ENCODE data around the gene BEAN1. TPM values are rescaled to one million over a fixed set of nuclear protein-coding genes. Genes with fewer than 3 reads are reported as not detected.

Gene BEAN1
- total RNA-seq, 2 donors from 2014 or later: not detected

GRCh38 chr16:66405057-66405783 lies 21.9 kb upstream of the BEAN1 start:
- Mint-ChIP-seq H3K9me3 (no peaks in the 10 kb centered on the region), H3K27ac (no peak overlapping the region), H3K4me1 (peaks cover 16% of the 10 kb centered on the region), H3K36me3 (ENCODE audit: low read depth) (no peaks in the 10 kb centered on the region), H3K4me3 (no peak overlapping the region), H3K27me3 (peaks cover 10% of the 10 kb centered on the region)
- ATAC-seq (replicated peaks): no peak

- Mint-ChIP-seq H3K4me1 (peaks cover 16% of the 10 kb centered on the region), H3K4me3 (peak overlapping the region; percentile 83), H3K27ac (peak overlapping the region; percentile 52), H3K36me3 (ENCODE audit: low read depth) (peaks cover 4% of the 10 kb centered on the region), H3K9me3 (no peaks in the 10 kb centered on the region), H3K27me3 (peaks cover 10% of the 10 kb centered on the region)
- ATAC-seq (replicated peaks): peak; percentile 78
These were observed 20.4 kb upstream of the BEAN1 start for GRCh38 chr16:66406534-66407221.

DNA sequence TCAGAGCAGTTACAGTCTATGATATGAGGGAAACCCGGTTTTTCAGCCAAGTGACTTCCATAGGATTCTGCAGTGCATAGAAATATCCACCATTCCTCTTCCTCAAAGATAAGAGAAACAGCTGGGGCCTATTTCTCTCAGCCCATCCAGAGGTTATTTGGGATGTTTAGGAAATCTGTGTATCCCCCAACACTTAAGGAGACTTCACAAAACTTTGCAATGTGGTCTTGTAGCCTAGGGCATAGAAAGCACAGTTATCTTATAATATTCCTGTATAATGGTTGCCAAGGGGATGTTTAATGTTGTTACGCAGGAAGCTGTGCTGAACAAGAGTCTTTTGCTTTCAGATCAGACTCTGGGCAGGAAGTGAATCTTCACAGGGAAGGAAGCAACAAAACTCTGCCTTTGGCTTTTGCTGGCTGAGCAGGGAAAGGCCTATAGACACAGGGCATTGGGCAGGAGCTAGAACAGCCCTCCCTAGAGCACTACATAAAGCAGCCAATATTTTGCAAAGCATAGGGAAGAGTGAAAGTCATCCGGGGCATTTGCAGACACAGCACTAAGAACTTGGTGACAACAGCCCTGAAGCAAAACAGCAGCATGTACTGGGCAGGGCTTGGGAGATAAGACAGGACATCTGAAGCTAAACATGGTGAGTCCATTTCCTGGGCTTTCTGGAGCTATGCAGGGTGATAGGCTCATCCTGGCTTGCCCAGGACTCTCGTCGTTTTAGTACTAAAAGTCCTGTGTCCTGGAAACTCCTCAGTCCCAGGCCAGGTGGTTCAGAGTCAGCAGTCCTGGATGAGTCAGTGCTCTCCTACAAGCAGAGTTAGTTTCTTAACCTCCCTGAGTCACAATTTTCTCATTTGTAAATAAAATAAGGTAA lies 18.7 kb upstream of the BEAN1 start:
- ATAC-seq (replicated peaks): peak; percentile 85
- peak overlapping the region; percentile 83 for H3K4me3 Mint-ChIP-seq
- peaks cover 4% of the 10 kb centered on the region for H3K36me3 Mint-ChIP-seq (ENCODE audit: low read depth)
- H3K27me3 Mint-ChIP-seq: peaks cover 10% of the 10 kb centered on the region
- H3K27ac Mint-ChIP-seq: peak overlapping the region; percentile 52
- peaks cover 16% of the 10 kb centered on the region for H3K4me1 Mint-ChIP-seq
- no peaks in the 10 kb centered on the region for H3K9me3 Mint-ChIP-seq

- H3K36me3 Mint-ChIP-seq (ENCODE audit: low read depth): peaks cover 4% of the 10 kb centered on the region
- H3K4me3 Mint-ChIP-seq: peak overlapping the region; percentile 83
- peaks cover 6% of the 10 kb centered on the region for H3K27me3 Mint-ChIP-seq
- peak overlapping the region; percentile 52 for H3K27ac Mint-ChIP-seq
- no peak for ATAC-seq (replicated peaks)
- peaks cover 16% of the 10 kb centered on the region for H3K4me1 Mint-ChIP-seq
- H3K9me3 Mint-ChIP-seq: no peaks in the 10 kb centered on the region
These were observed 17.9 kb upstream of the BEAN1 start for GRCh38 chr16:66409156-66409555.

DNA sequence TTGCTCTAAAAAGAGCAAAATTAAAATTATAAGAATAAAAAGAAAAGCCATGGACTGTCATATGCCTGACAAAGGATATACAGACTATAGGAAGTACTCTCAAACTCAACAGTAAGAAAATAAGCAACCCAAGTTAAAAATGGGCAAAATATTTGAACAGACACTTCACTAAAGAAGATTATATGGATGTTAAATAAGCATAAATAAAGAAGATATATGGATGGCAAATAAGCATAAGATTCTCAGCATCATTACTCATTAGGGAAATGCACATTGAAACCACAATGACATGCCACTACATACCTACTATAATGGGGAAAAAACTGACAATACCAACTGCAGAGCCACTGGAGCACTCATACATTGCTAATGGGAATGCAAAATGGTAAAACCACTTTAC lies 14.9 kb upstream of the BEAN1 start:
- H3K27me3 Mint-ChIP-seq: no peaks in the 10 kb centered on the region
- H3K9me3 Mint-ChIP-seq: no peaks in the 10 kb centered on the region
- no peak overlapping the region for H3K27ac Mint-ChIP-seq
- ATAC-seq (replicated peaks): no peak
- H3K36me3 Mint-ChIP-seq (ENCODE audit: low read depth): peaks cover 4% of the 10 kb centered on the region
- H3K4me3 Mint-ChIP-seq: no peak overlapping the region
- peaks cover 16% of the 10 kb centered on the region for H3K4me1 Mint-ChIP-seq

DNA sequence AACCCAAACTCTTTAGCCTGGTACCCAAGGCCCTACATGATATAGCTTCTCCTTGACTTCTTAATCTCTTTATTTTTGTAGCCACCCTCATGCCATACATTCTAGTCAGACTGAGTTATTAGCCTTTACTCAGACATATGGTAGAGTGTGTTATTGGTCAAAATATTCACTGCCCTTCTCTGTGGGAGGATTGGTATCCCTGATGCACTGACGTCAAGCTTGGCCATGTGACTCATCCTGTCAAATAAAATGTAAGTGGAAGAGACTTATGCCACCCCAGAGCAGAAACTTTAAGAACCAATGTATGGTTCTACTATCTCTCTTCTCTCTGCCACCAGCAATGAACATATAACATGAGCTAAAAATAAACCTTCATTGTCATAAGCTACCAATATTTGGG lies 12.2 kb upstream of the BEAN1 start:
- Mint-ChIP-seq H3K27me3 (no peaks in the 10 kb centered on the region), H3K4me3 (no peak overlapping the region)

DNA sequence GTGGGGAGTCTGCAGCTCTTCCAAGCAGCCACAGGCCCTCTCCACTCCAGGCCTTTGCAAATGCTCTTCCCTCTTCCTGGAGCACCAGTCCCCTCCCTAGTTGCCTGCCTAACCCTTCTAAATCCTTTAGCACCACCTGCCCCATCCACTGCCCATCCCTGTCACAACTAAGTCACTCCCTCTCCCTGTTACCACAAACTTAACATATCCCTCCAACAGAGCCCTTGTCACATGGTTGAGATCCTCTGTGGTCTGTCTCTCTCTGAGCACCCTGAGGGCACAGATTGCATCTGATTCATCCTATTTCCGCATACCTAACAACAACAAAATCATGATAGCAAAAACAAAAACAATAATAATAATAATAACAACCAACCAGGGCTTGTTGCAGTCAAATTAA lies 11.0 kb upstream of the BEAN1 start:
- peaks cover 5% of the 10 kb centered on the region for H3K4me1 Mint-ChIP-seq
- no peak for ATAC-seq (replicated peaks)
- no peak overlapping the region for H3K4me3 Mint-ChIP-seq
- peak overlapping the region; percentile 46 for H3K27ac Mint-ChIP-seq
- no peaks in the 10 kb centered on the region for H3K9me3 Mint-ChIP-seq
- no peaks in the 10 kb centered on the region for H3K27me3 Mint-ChIP-seq
- peaks cover 2% of the 10 kb centered on the region for H3K36me3 Mint-ChIP-seq (ENCODE audit: low read depth)

More for the DNA sequence above, 12.2 kb upstream of the BEAN1 start:
- Mint-ChIP-seq H3K9me3 (no peaks in the 10 kb centered on the region), H3K27ac (no peak overlapping the region), H3K4me1 (peaks cover 6% of the 10 kb centered on the region), H3K36me3 (ENCODE audit: low read depth) (peaks cover 4% of the 10 kb centered on the region)
- no peak for ATAC-seq (replicated peaks)

GRCh38 chr16:66416939-66417700 lies 10.0 kb upstream of the BEAN1 start:
- no peaks in the 10 kb centered on the region for H3K36me3 Mint-ChIP-seq (ENCODE audit: low read depth)
- H3K4me1 Mint-ChIP-seq: peaks cover 5% of the 10 kb centered on the region
- no peaks in the 10 kb centered on the region for H3K9me3 Mint-ChIP-seq
- ATAC-seq (replicated peaks): no peak
- no peaks in the 10 kb centered on the region for H3K27me3 Mint-ChIP-seq
- H3K4me3 Mint-ChIP-seq: no peak overlapping the region
- no peak overlapping the region for H3K27ac Mint-ChIP-seq

- H3K36me3 Mint-ChIP-seq (ENCODE audit: low read depth): no peaks in the 10 kb centered on the region
- H3K9me3 Mint-ChIP-seq: no peaks in the 10 kb centered on the region
- no peak for ATAC-seq (replicated peaks)
- no peak overlapping the region for H3K27ac Mint-ChIP-seq
- peaks cover 5% of the 10 kb centered on the region for H3K4me1 Mint-ChIP-seq
- H3K27me3 Mint-ChIP-seq: peaks cover 11% of the 10 kb centered on the region
- H3K4me3 Mint-ChIP-seq: no peak overlapping the region
These were observed 8.7 kb upstream of the BEAN1 start for GRCh38 chr16:66418165-66418962.

DNA sequence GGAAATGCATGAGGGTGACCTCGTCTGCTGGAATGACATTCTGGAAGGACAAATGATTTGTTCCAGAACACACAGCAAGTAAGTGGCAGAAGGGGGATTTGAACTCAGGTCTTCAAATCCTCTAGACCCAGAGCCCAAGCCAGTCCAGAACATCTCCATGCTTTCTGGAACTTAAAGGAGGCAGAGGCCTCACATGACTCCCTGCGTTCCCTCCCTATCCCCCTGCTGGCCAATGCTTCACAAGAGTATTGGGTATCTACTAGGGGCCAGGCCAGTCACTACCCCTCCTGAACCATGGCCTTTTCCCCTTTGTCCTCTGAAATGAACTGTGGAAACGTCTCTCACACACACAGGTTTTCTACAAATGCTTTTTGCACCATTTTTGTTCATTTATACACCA lies 7.6 kb upstream of the BEAN1 start:
- no peak for ATAC-seq (replicated peaks)
- Mint-ChIP-seq H3K27ac (no peak overlapping the region), H3K4me1 (peaks cover 5% of the 10 kb centered on the region), H3K9me3 (no peaks in the 10 kb centered on the region), H3K36me3 (ENCODE audit: low read depth) (no peaks in the 10 kb centered on the region), H3K4me3 (no peak overlapping the region), H3K27me3 (peaks cover 18% of the 10 kb centered on the region)

DNA sequence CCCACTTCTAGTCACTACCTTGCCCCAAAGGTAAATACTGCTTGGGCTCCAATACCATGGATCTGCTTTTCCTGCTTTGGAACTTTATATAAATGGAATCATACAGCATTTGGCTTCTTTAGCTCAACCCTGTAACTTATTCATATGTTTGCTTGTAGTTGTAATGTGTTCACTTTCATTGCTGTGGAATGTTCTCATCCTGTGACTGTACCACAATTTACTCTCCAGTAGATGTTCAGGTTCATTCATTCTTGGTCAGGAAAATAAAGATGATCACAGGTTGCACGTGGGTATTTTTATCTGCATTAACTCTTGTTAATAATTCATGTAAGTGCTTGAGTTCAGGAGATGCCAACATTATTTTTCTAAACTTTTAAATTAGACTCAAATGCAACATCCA lies 6.7 kb upstream of the BEAN1 start:
- Mint-ChIP-seq H3K4me1 (peaks cover 5% of the 10 kb centered on the region), H3K27ac (no peak overlapping the region)

GRCh38 chr16:66421891-66422290 lies 5.2 kb upstream of the BEAN1 start:
- Mint-ChIP-seq H3K4me3 (no peak overlapping the region), H3K36me3 (ENCODE audit: low read depth) (no peaks in the 10 kb centered on the region), H3K9me3 (no peaks in the 10 kb centered on the region), H3K27ac (no peak overlapping the region), H3K4me1 (peaks cover 5% of the 10 kb centered on the region), H3K27me3 (peaks cover 36% of the 10 kb centered on the region)
- ATAC-seq (replicated peaks): no peak

More for the DNA sequence above, 6.7 kb upstream of the BEAN1 start:
- H3K27me3 Mint-ChIP-seq: peaks cover 26% of the 10 kb centered on the region
- H3K4me3 Mint-ChIP-seq: no peak overlapping the region
- no peak for ATAC-seq (replicated peaks)
- no peaks in the 10 kb centered on the region for H3K36me3 Mint-ChIP-seq (ENCODE audit: low read depth)
- H3K9me3 Mint-ChIP-seq: no peaks in the 10 kb centered on the region

- peaks cover 5% of the 10 kb centered on the region for H3K4me1 Mint-ChIP-seq
- H3K27ac Mint-ChIP-seq: no peak overlapping the region
- H3K4me3 Mint-ChIP-seq: no peak overlapping the region
- no peak for ATAC-seq (replicated peaks)
- H3K27me3 Mint-ChIP-seq: peaks cover 36% of the 10 kb centered on the region
- H3K9me3 Mint-ChIP-seq: no peaks in the 10 kb centered on the region
- no peaks in the 10 kb centered on the region for H3K36me3 Mint-ChIP-seq (ENCODE audit: low read depth)
These were observed 4.7 kb upstream of the BEAN1 start for GRCh38 chr16:66422366-66422765.
